Pancreas (tissue), 10 donors: ENCODE measurements around the gene PARM1. TPM values are rescaled to one million over a fixed set of nuclear protein-coding genes. Genes with fewer than 3 reads are reported as not detected.

ENCODE experiments used
- ATAC-seq, 4 donors: fragments of 200-7000 bp; cut with Tn5 transposase; one replicate each; pipeline versions ENCODE4 v1.8.0 to v1.9.1; 2020; ENCODE audit warnings: mild to moderate bottlenecking in 4 of 4, moderate library complexity in 4 of 4
- DNase-seq, 6 donors: peaks; one replicate each; pipeline ENCODE4 v3.0.0-alpha.2; 2020
- FAIRE-seq: peaks from 2 replicates; lab custom pipeline; 2012; peaks lifted over from hg19 to GRCh38; lab: Jason Lieb, UNC
- H3K27ac ChIP-seq, 4 donors: fragments of 200-600 bp; sonication (generic); 1 replicate in 3 of 4; 2 replicates in 1 of 4; pipeline versions ENCODE4 v1.5.0 to v1.8.0; 2020
- H3K27me3 ChIP-seq, 4 donors: fragments of 200-600 bp; one replicate each; pipeline ENCODE4 v1.8.0; 2021
- H3K36me3 ChIP-seq, 3 donors: fragments of 200-600 bp; sonication (generic) in 1 of 3; one replicate each; pipeline versions ENCODE4 v1.5.0 to v1.8.0; 2020 to 2021
- H3K4me1 ChIP-seq, 3 donors: fragments of 200-600 bp; one replicate each; pipeline ENCODE4 v1.8.0; 2021
- H3K4me3 ChIP-seq, 4 donors: fragments of 200-600 bp; sonication (generic) in 2 of 4; one replicate each; pipeline versions ENCODE4 v1.5.0 to v1.8.0; 2020 to 2021
- H3K9me3 ChIP-seq, 4 donors: fragments of 200-600 bp; one replicate each; pipeline ENCODE4 v1.8.0; 2021
- WGBS, 2 donors: extraction: QIAGEN DNeasy Blood & Tissue Kit; methylation state at CpG; one replicate each; pipeline ENCODE4 v1.1.7; 2013; 5-methylcytosine and 5-hydroxymethylcytosine counted together
- intact Hi-C, 3 donors: fragments of 100-400 bp; cut with DNase I; formaldehyde crosslinking; loops; one replicate each; pipeline versions ENCODE4 v1.11.1 to v1.14.2; 2022
- polyA plus RNA-seq, 2 donors: library from polyadenylated mRNA; stranded (reverse); fragments of 200-250 nt; gene quantifications; one replicate each; pipeline ENCODE4 v1.2.3, GENCODE V29; 2013
- total RNA-seq, 6 donors: library from RNA; stranded (reverse); fragmentation: NEBNext Ultra II Directional in 4 of 6; extraction: Animal tissue kit (Norgen Biotek cat#: 25700) in 4 of 6; gene quantifications; one replicate each; pipeline versions ENCODE4 v1.2.1 to v1.2.4, GENCODE V29; 2021 to 2023
- TF ChIP-seq, protein P1 (sequence below), 4 donors: fragments of 200-600 bp; sonication (generic) in 3 of 4; IDR thresholded peaks; one replicate each; pipeline versions ENCODE4 v1.5.0 to v1.8.0; 2021; ENCODE audit warnings: antibody characterized with exemption in 4 of 4
- donor health status: healthy with polysubstance abuse.
- donor health status: DM: no; HTN: no; CAD: no; lungs with moderate emphysema.
- donor health status: DM: no; HTN: no; CAD: no.
- donor health status: control.
- donor health status: control.
- donor health status: Bipolar disorder and iron deficiency.
- donor health status: DM: yes; HTN: yes; CAD: no.
- donor health status: DM: no; HTN: no; CAD: no.
- donor health status: DM: no; HTN: no; CAD: no.
- donor health status: DM: yes; HTN: yes; CAD: no.

The PARM1 gene
- total and polyA plus RNA-seq, 8 donors: 8.3 to 29.7 (median 24.5) TPM

DNA sequence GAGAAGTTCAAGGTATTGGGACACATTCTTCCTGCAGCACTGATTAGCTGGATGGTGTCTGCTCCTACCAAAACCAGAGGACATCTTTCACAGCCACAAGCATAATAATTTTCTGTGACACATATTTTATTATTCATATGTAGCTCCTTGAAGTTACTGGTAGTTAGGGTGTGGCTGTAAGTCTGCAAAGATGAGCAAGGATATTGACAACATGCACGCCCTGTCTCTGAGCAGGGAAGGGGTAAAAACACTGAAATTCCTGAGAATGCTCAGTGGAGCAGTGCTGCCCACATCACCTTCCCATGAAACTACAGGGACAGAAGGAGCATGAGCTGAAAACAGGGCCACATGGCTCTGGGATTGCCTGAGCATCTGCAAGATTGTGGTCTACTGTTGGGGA, 38.9 kb downstream of the PARM1 start:
- H3K27ac ChIP-seq: no peak overlapping the region
- TF ChIP-seq, protein P1, sequence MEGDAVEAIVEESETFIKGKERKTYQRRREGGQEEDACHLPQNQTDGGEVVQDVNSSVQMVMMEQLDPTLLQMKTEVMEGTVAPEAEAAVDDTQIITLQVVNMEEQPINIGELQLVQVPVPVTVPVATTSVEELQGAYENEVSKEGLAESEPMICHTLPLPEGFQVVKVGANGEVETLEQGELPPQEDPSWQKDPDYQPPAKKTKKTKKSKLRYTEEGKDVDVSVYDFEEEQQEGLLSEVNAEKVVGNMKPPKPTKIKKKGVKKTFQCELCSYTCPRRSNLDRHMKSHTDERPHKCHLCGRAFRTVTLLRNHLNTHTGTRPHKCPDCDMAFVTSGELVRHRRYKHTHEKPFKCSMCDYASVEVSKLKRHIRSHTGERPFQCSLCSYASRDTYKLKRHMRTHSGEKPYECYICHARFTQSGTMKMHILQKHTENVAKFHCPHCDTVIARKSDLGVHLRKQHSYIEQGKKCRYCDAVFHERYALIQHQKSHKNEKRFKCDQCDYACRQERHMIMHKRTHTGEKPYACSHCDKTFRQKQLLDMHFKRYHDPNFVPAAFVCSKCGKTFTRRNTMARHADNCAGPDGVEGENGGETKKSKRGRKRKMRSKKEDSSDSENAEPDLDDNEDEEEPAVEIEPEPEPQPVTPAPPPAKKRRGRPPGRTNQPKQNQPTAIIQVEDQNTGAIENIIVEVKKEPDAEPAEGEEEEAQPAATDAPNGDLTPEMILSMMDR (IDR thresholded peaks at IDR 0.05): no peak
- H3K4me3 ChIP-seq: no peak overlapping the region
- FAIRE-seq: no peak
- no peak for ATAC-seq
- H3K36me3 ChIP-seq: no peaks in the 10 kb centered on the region
- 80 to 90% methylated on average over 1 of the region's 1 CpG for WGBS, 2 donors
- intact Hi-C loops: no loop called here
- no peak for DNase-seq
- H3K4me1 ChIP-seq: peaks cover 3 to 9% (median 6%) of the 10 kb centered on the region in 3 donors
- no peaks in the 10 kb centered on the region for H3K27me3 ChIP-seq
- H3K9me3 ChIP-seq: no peaks in the 10 kb centered on the region

DNA sequence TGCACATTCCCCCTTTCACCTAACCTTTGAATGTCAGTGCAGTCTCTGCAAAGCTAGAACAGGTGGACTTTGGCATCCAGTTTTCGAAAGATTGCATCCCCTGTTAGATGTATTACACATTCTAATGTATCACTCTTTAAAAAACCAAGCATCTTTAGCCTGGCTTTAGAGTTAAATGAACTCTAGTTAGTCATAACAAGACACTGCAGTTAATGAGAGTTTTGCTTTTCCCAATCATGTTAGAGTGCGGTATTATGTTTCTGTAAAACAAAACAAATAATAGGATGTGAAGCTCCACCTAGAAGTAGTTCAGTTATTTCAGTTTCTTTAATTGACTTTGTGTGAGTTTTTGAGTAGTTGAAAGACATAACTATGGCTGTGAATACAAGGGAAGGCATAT, 42.2 kb downstream of the PARM1 start:
- TF ChIP-seq, protein P1 (IDR thresholded peaks at IDR 0.05): no peak
- Histone ChIP-seq H3K9me3 (no peaks in the 10 kb centered on the region), H3K36me3 (no peaks in the 10 kb centered on the region), H3K4me3 (no peak overlapping the region), H3K27ac (no peak overlapping the region), H3K4me1 (peaks cover 0 to 3% (median 0%) of the 10 kb centered on the region in 3 donors), H3K27me3 (no peaks in the 10 kb centered on the region)
- intact Hi-C loops: no loop called here
- DNase-seq: no peak
- no peak for ATAC-seq
- WGBS, 2 donors: 92 to 94% methylated on average over 2 of the region's 2 CpGs
- no peak for FAIRE-seq

DNA sequence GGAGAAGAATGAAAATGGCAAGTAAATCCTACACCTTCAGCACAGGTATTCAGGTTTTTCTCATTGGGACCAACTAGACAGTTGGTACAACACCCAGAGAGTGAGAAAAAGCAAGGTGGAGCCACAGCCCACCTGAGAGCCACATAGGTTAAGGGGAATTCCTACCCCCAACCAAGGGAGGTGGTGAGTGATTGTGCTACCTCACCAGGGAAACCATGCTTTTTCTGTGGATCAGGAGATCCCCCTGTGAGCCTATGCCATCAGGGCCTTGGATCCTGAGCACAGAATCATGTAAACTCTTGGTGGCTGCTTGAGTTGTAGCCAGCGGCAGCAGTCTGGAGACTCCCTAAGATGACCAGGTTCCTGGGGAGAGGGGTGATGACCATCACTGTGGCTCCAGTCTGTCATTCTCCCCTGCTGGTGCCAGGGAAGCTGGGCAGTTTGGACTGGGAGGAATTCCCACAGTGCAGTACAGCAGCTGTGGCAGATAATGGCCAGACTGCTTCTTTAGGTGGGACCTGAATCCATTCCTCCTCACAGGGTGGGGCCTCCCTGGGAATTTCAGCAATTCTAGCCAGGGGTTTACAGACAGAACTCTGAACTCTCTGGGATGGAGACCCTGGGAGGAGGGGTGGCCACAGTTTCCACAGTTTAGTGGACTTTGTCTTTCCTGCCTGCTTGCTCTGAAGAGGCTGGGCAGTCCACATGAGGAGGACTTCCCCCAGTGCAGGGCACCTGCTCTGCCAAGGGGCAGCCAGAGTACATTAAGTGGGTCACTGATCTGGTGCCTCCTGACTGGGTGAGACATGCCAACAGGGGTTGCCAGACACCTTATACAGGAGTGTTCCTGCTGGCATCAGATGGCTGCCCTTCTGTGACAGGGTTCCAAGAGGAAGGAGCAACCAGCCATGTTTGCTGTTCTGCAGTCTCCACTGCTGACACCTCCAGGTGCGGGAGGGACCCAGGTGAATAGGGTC, 43.2 kb downstream of the PARM1 start:
- Histone ChIP-seq H3K27ac (no peak overlapping the region), H3K9me3 (no peaks in the 10 kb centered on the region), H3K4me1 (no peaks in the 10 kb centered on the region), H3K4me3 (no peak overlapping the region), H3K36me3 (no peaks in the 10 kb centered on the region), H3K27me3 (no peaks in the 10 kb centered on the region)
- intact Hi-C loops: no loop called here
- 99 to 100% methylated on average over 2 of the region's 2 CpGs for WGBS, 2 donors
- FAIRE-seq: no peak
- no peak for ATAC-seq
- no peak for DNase-seq
- TF ChIP-seq, protein P1 (IDR thresholded peaks at IDR 0.05): no peak

DNA sequence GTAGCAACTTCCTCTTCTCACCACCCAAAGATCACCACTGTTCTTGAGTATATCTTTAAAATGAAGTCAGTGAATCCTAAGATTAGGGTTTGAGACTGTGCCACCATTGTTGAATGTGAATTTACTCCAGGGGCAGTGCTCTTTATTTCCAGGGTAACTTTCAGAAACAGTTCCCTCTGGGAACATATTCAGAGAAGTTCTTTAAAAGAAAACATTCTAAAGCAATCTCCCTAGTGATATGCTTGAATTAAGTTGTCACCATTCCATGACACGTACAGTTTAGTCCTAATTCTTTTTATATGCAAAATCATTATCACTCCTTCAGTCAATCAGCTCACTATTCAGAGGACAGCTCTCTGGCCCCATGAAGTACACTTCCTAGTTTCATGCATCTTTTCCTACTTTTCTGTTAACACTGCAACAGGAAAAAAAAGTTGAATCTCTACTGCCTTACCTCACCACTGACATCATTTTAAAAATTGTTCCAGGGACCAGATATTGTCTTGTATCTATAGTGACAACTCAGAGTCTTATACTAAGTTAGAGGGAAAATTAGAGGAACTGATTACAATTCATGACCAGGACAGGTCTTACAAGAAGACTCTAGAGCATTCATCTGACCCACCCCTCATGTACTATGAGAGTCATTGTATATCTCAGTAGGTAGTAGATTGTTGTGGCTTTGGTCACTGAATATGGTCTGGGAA, 49.8 kb downstream of the PARM1 start:
- DNase-seq (no peak), FAIRE-seq (no peak), ATAC-seq (no peak)
- Histone ChIP-seq H3K27me3 (no peaks in the 10 kb centered on the region), H3K27ac (no peak overlapping the region), H3K9me3 (no peaks in the 10 kb centered on the region), H3K36me3 (no peaks in the 10 kb centered on the region), H3K4me3 (no peak overlapping the region), H3K4me1 (no peaks in the 10 kb centered on the region)
- TF ChIP-seq, protein P1 (IDR thresholded peaks at IDR 0.05): no peak
- intact Hi-C loops: no loop called here
- WGBS, 2 donors: 52 to 83% methylated on average over 1 of the region's 1 CpG
